NCI-H446 treated with DMSO at 0.1 percent for 48 hours (cell line): ENCODE results near the gene RFX8.
"Not testable (repeated sequence)": the region's sequence is repeated elsewhere in the genome, so short reads cannot be mapped to it uniquely, and the experiment has no call there.

Experiments
- DNase-seq: peaks from one replicate; lab custom pipeline; 2025; lab: John Stamatoyannopoulos, UW

The RFX8 gene

DNA sequence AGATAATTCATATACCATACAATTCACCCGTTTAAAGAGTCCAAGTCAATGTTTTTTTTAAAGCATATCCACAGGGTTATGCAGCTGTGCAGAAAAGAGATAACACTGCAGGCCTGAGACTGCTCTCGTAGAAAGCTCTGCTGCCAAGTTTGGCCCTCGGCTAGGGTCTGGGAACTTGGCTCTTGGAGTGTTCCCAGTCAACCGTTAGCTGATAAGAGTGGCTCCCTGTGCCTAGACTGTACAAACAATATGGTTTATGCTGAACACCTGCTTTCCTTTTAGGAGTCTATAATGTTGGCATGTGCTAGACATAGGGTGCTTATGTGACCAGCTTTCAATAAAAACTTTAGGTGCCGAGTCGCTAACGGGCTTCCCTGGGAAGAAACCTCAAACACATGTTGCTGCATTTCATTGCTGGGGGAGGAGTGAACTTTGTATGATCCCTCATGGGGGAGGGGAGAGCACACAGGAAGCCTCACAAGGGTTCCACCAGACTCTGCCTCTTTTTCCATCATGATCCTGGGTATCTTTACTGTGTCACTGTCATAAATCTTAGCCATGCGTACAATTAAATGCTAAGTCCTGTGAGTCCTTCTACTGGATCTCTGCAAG lies 34.7 kb downstream of the RFX8 start:
- no peak for DNase-seq

DNA sequence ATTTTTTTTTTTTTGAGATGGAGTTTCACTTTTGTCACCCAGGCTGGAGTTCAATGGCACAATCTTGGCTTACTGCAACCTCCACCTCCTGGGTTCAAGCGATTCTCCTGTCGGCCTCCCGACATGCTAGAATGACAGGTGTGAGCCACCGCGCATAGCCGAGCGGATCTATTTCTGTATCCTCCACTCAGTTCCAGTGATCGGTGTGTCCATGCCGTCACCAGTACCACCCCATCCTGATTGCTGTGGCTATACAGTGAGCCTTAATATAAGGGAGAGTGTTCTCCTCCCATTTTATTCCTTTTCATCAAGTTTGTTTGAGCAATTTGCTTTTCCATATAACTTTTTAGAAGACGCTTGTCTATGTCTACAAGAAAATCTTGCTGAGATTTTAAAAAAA lies 35.2 kb downstream of the RFX8 start:
- DNase-seq, result no peak

DNA sequence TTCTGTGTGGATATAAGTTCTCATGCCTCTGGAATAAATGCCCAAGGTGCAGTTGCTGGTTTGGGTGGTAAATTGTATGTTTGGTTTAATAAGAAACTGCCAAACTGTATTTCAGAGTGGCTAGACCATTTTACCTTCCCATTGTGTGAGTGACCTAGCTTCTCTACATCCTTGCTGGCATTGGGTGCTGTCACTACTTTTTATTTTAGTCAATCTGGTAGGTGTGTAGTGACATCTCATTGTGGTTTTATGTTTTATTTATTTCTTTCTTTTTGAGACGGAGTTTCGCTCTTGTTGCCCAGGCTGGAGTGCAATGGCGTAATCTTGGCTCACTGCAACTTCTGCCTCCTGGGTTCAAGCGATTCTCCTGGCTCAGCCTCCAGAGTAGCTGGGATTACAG lies 36.4 kb downstream of the RFX8 start:
- DNase-seq, result not testable (repeated sequence)

DNA sequence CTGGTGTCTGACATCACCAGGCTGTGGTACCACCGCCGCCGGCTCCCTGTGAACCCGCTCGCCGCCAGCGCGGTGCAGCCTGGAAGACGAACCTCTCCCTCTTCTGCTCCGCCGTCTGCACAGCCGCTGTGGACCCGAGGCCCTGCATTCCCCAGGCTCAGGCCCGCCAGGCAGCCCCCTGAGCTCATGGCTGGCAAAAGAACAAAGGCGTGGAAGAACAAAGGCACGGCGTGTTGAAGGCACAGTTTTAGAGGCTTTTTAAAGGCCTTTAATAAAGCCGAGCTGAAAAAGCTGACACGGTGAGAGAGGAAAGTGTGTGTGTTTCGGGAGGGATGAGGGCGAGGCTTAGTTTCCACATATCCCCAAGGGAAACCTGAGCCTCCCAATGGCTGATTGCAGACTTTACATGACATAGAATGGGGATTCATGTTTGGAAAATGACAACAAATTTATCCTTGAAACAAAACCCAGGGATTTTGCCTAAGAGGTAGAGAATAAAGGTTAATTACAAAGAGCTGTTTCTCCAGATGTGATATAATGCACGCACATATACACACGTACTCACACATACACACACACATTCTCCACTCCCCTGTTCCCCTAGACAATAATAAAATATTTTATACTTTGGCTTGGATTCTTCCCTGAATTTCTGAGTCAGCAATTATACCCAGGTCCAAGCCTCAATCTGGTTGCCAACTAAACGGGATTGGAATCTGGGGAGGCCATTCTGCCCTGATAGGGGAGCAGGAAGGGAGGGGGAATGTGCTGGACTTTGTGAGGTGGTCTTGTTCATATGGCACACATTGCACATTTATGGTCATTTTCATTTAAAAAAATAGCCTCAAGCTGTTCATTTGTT lies 39.7 kb downstream of the RFX8 start:
- no peak for DNase-seq

DNA sequence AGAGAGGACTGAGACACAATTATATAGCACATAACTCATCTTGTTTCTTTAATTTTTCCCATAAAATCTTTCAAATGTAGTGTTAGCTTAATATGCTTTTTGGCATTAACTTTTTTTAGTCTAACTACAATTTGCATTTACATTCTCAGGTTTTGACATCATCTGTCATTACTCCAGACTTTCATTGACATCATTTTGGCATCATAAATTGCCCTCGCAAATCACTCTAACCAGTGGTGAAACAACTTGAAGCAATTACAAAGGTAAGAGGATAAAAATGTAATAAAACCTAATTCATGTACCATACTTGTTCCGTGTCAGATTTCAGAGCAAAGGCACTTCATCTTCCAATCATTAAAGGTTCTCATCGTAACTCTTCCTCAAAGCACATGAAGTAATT lies 41.4 kb downstream of the RFX8 start:
- DNase-seq, result no peak

DNA sequence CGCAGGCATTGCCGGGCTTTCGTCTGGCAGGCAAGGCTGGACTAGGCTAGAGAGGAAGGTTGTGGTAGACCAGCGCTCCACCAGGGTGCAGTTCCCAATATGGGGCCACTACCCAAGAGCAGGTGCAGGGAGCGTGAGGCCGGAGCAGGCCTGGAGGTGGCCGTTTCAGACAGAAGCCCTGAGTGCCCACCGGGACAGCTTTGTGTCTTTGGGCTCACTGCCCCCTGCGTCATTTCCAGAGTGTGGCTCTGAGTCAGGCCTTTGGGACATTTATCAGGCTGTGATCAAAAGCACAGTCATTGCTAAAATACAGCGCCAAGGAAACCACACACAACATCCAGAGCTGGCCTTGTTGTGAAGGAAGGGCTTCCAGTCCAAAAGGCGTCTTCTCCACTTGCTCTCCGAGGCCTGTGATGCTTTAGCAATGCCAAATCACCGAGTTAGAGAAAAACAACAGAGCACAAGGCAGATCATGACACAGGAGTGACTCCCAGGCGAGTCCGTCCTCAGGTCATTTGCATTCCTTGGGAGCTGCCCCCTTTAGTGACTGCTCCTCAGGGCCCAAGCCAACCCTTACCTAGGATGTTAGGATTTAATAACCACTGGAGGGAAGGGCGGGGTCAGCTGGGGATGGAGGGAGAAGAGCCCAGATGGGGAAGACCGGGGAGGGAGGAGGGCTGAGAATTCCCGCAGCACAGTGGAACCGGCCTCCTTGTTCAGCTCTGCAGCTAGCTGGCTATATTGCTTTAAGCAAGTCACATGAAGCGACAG lies 42.3 kb downstream of the RFX8 start:
- DNase-seq, result no peak

DNA sequence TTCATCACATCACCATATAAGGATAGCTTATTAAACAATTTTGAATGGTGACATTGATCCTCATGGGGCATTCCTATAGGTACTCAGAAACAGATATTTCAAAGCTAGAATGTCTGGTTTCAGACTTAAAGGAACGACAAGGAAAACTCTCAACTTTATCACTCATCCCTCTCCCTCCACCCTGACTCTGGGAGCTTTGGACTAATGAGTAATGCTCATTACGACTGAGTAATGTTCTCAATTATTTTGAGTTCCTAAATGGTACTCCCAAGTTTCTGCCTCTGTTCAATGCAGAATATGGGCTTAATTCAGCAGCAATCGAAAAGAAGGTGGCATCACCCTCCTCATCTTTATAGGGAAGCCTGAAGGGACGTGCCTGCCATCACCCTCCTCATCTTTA lies 43.4 kb downstream of the RFX8 start:
- no peak for DNase-seq

DNA sequence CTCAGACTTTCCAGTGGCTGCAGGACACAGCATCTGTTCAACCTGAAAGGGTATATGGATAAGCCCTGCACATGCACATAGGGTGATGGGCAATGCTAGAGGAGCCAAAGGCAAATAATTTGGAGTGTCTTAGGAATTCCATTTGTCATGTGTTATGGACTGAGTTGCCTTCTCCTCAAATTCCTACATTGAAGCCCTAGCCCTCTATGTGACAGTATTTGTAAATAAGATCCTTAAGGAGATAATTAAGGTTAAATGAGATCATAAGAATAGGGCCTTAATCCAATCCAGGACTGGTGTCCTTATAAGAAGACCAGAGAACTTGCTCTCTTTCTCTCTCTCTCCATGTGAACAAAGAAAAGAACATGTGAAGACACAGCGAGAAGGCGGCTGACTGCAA lies 44.8 kb downstream of the RFX8 start:
- DNase-seq, result no peak

DNA sequence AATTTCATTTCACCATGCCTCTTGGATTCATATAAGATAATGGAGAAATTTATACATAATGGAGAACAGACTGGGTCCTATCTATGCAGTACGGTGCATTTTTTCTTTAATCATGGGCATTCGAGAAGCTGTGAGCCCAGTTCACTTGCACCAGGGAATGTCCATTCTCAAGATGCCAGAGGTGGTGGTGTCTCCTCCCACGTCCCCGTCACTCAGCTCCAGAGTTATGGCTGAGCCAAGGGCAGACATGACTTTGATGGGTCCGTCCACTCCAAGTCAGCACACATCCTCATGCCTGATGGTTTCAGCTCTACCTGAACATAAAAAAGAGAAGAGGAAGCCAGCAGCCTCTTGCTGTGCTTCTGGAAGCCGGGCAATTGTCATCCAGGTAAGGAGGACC lies 45.5 kb downstream of the RFX8 start:
- no peak for DNase-seq

DNA sequence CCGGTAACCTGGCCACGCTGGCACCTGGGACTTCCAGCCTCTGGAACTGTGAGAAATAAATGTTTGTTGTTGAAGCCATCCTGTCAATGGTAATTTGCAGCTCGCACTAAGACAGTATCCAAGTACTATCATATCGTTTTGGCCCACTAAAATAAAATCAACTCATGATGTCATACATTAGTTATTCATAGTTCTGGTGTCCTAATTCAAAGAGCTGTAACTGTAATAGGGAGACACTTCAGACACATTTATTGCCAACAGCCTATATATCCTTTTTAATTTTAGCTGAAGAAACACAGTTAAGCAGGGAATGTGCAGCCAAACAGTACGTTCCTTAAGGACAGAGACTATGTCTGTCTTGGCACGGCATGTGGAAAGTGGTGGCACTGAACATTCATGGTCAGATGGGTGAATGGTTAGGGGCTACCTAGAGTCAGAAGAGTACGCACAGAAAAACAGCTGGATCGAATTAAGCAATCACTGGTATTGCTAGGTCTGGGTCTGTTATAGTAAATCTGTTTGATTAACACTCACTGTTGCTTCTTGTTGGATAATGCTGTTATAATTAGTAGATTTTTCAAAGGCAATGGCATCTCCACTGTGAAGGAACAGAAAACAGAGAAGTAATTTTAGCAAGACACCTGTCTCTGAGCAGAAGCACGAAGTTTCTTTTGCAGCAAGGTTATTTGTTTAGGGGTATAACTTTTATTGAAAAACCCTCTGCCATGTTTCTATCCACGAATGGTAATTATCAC lies 46.3 kb downstream of the RFX8 start:
- DNase-seq, result no peak

DNA sequence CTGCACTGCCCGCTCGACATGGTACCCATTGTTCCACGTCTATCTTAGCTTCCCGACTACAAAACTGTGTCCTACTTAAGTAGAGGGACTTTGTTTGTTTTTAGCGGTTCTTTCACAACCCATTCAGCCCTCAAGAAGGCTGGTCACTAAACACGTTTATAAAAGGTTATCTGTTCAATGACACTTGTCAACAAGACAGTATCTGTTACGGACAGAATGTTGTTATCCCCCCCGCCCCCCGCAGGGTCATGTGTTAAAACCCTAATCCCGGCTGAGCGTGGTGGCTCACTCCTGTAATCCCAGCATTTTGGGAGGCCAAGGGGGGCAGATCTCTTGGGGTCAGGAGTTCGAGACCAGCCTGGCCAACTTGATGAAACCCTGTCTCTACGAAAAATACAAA lies 47.2 kb downstream of the RFX8 start:
- no peak for DNase-seq

DNA sequence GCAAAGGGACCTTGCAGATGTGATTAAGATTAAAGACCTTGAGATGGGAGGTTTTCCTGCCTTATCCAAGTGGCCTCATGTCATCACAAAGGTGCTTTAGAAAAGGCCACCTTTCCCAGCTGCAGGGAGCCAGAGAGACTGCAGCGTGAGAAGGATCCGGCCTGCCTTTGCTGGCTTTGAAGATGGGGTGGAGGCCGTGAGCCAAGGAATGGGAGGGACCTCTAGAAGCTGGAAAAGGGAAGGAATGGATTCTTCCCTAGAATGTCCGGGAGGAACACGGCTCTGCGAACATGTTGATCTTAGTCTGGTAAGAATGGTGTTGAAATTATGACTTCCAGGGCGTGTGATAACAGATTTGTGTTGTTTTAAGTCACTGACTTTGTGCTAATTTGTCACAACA lies 47.7 kb downstream of the RFX8 start:
- no peak for DNase-seq

DNA sequence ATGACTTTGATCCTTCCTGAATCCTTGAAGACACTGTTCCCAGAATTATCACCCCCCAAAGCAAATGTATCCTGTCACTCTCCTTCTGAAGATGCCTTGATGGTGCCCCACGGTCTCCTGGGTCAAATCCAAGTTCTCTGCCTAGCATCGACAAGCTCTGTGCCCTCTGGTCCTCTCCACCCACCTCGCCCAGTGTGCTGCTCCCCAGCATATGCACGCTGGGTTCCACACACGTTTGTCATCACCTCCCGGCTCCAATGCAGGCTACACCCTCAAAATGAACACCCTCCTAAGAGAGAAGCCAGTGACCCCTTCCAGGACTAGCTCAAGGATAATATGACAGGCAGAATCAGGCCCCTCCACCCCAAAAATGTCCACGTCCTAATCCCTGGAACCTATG lies 48.1 kb downstream of the RFX8 start:
- DNase-seq, result no peak

DNA sequence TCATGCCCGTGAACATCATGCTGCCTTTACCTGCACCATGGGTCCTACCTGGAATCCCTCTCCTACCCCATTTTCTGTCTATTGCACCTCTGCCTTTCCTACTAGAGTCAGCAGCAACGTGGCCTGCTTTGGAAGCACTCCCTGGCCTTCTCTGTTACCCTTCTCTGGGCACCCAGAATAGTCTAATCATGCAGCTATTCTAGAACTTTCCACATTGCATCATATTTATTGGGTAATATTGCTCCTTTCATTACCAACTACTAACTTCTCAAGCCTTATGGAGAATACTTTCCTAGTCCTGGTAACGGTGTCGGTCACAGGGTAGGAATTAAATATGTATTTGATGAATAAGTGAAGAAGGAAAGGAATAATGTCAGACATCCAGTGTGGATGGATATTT lies 54.3 kb downstream of the RFX8 start:
- DNase-seq, result no peak

DNA sequence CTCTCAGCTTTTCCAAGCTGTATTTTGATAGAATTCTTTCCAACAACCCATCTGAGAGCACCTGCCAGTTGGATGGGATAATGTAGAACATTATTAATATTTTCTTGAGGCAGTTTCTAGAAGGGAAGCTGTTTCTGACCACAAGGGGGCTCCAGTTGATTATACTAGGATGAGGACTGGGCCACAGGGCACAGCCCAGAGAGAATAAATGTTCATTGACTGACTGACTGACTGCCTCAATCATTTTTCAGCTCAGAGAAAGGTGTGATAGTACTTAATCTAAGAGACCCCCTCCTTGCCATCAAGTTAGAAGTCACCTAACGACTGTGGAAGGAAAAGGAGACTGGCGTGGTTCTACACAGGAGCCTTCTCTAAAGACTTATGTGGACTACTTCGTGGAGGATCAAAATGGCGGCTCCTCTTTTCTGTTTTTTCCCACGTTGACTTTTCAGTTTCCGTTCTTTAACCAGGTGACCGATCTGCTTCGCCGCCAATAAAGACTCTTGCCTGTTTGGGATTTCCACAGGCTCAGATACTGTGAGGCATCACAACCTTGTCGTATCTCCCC lies 55.7 kb downstream of the RFX8 start:
- no peak for DNase-seq

DNA sequence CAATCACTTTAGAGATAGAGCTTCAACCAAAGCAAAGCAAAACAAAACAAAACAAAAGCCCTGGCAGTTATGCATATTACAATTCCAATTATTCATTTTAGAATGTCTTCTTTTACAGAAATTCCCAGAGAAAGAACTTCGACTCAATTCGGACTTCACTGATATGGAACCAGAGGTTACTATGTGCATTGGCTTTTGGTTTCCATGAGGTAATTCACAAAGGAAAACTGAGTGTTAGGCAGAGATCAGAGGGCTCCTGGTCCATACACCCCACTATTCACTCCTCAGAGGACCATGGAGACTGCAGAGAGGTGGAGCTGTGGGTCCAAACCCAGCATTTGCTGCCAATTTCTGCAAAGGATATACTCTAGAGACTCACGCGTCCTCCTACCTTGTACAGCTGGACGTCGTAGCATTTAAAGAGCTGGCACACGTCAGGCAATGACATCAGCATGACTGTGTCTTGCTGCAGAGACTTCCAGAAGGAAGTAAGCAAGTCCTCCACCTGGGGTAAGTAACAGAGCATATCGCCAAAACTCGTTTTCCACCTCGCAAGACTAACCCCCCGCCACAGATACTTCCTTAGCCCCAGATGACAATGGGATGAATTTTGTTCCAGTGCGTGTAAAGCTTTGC lies 56.3 kb downstream of the RFX8 start:
- DNase-seq, result no peak

DNA sequence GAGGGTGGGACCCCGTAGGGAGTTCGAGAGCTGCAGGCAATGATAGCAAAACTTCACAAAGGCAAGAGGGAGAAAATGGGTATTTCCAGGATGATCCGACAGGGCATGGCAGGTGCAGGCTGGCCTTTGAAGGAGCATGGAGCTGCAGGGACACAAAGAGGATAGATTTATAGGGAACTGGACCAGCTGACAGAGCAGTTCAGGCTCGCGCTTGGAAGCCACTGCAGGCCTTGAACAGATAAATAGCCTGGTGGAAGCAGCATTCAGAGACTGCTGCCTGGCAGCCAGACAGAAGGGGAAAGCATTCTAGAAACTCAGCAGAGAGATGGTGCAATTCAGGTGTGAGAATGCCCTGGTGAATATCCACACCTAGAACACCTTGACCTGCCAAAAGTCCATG lies 58.3 kb downstream of the RFX8 start:
- DNase-seq, result no peak

DNA sequence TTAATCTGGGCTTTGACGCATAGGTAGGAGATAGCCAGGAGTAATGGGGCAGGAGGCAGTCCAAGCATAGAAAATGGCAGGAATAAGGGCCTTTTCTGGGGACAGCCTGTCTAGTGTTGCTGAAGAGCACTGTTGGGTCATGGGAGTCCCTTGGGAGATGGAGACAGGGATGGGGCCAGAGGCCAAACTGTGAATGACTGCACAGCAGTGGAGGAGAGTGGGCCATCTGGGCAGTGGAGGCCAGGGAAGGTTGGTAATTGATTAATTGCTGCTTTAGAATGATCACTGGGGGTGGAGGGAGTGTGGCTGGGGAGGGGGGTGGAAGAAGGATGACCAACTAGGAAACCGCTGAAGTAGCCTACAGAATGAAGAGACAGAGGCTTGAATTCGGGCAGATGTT lies 59.0 kb downstream of the RFX8 start:
- DNase-seq, result no peak

DNA sequence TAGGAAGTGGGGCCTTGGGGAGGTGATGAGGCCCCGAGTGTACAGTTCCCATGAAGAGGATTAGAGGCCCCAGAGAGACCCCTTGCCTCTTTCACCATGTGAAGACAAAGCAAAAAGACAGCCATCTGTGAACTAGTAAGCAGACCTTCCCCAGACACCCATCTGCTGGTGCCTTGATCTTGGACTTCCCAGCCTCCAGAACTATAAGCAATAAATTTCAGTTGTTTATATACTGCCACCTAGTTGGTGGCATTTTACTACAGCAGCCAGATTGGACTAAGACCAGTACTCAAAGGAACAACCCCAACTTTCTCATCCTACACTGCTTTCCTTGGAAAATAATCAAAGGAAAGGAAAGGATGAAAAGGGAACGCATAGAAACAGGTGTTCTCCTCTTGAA lies 59.7 kb downstream of the RFX8 start:
- no peak for DNase-seq

DNA sequence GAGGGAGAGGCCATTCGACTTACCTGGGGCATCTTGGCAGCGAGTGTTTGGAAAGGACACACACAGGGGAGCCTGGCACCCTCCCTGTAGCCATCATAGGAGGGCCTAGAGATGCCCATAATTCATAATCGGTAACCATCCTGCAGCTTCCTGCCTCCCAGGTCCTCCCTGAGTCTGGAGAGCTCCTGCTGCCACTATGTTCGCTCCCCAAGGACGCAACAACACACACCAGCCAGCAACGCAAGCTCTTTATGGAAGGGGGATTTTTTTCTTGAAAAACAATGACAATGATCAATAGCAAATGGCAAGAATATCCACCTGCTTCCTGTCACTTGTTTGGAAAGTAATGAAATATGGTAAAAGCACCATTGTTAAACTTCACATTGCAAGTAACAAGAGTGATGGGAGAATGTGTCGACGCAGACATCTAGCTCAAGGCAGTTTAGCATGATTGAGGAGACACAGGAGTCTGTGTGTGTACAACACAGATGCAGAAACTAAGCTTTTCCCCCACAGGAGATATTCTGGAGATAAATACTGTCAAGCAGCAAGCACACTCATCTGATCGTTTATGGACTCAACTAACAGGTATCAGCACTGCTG lies 62.7 kb downstream of the RFX8 start:
- no peak for DNase-seq

DNA sequence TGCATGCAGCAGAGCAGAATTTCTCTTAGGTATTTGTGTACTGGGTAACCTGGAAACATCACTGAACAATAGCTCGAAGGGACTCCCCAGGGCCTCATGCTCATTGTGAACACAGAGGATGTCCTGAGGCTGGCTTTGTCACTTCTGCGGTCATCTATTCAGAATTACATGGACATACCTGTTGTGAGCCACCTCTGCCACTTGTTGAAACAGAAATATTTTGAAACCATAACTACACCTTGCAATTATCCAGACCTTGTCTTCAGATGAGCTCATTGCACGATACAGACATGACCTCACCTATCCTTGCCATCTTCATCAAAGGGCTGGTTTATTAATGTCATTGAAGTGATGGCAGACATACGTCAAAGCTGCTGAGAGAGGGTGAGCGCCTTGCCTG lies 64.2 kb downstream of the RFX8 start:
- no peak for DNase-seq
